ENCODE data around the gene MZF1.

Gene MZF1

DNA sequence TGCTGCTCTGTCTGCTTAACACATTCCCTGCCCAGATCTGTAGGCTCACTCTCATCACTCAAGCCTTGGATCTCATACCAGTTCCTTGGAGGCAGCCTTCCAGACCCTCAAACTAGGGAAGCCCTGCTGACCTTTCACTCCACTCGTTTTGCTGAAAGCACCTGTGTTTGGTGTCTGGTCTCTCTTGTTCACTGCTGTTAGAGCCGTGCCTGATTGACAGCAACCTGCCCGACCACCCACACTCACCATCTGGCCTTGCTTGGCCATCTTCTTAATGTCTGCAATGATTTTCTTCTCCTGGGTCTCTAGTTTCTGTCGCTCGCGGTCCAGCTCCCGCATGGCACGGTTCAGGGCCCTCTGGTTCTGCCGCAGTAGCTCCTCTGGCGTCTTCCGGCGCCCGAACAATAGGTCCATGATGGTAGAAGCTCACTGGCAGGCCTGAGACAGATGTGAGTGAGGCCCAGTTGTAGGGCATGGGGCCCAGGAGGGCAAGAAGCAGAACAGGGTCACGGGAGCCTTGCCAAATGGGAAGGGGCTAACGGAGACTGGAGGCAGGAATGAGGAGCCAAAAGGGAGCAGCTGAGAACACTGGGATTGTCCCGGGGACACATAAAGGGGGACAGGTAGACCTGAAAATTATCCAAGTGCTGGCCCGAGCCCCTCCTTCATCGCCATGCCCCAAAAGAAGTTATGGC lies 19.2 kb downstream of the MZF1 start:
- DNase-seq (ENCODE audit: low spot score) = no peak
- TF ChIP-seq, protein P1, sequence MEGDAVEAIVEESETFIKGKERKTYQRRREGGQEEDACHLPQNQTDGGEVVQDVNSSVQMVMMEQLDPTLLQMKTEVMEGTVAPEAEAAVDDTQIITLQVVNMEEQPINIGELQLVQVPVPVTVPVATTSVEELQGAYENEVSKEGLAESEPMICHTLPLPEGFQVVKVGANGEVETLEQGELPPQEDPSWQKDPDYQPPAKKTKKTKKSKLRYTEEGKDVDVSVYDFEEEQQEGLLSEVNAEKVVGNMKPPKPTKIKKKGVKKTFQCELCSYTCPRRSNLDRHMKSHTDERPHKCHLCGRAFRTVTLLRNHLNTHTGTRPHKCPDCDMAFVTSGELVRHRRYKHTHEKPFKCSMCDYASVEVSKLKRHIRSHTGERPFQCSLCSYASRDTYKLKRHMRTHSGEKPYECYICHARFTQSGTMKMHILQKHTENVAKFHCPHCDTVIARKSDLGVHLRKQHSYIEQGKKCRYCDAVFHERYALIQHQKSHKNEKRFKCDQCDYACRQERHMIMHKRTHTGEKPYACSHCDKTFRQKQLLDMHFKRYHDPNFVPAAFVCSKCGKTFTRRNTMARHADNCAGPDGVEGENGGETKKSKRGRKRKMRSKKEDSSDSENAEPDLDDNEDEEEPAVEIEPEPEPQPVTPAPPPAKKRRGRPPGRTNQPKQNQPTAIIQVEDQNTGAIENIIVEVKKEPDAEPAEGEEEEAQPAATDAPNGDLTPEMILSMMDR (IDR thresholded peaks at IDR 0.05; ENCODE audit: extremely low read depth, insufficient read depth, missing control alignments) = no peak
- in situ Hi-C loops (cut with MboI; ENCODE audit: low pct_unique_long_range_greater_than_20kb, low sequenced_read_pairs, unreplicated experiment) = no loop called here

GRCh38 chr19:58552655-58553054 lies 20.5 kb downstream of the MZF1 start:
- DNase-seq (ENCODE audit: low spot score) = no peak
- TF ChIP-seq, protein P1 (IDR thresholded peaks at IDR 0.05; ENCODE audit: extremely low read depth, insufficient read depth, missing control alignments) = no peak
- in situ Hi-C loops (cut with MboI; ENCODE audit: low pct_unique_long_range_greater_than_20kb, low sequenced_read_pairs, unreplicated experiment) = no loop called here

DNA sequence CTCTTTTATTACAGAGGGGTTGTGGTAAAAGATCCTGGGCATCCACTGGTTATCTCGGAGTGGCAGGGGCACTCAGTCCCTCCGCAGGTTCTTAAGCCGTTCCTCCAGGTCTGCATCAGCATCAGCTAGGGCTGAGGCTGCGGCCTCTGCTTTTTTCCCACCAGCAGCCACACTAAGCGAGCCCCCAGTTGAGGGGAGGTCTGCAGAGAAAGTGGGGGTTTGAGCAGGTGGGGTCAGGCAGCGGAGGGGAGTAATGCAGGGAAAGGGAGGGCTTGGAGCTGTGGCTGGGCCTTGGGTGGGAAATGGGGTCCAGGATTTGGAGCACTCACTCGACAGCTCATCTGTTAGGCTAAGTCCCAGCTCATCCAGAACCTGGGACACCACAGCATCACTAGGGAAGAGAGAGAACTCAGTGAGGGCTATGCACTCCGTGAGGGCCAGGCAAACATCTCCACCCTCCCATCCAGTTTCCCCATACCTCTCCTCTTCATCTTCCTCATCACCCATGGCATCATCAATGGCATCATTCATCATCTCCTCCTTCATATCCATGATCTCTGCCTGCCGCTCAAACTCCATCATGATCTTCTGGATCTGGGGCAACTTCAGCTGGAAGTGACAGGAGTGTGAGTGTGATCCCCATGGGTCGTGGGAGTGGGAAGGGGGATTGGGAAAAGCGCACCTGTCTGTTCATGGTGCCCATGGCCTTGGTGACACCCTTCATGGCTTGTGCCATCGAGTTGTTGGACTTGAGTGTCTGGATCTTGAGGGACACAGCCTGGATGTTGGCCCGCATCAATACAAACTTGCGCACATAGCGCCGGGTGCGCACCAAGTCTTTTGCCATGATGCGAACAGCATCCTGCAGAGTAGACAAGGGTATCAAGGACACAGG lies 21.3 kb downstream of the MZF1 start:
- in situ Hi-C loops (cut with MboI; ENCODE audit: low pct_unique_long_range_greater_than_20kb, low sequenced_read_pairs, unreplicated experiment) = no loop called here
- TF ChIP-seq, protein P1 (IDR thresholded peaks at IDR 0.05; ENCODE audit: extremely low read depth, insufficient read depth, missing control alignments) = no peak
- no peak for DNase-seq (ENCODE audit: low spot score)

- in situ Hi-C loops (cut with MboI; ENCODE audit: low pct_unique_long_range_greater_than_20kb, low sequenced_read_pairs, unreplicated experiment) = no loop called here
- DNase-seq (ENCODE audit: low spot score) = no peak
- TF ChIP-seq, protein P1 (IDR thresholded peaks at IDR 0.05; ENCODE audit: extremely low read depth, insufficient read depth, missing control alignments) = no peak
These were observed 22.0 kb downstream of the MZF1 start for GRCh38 chr19:58551123-58551497.

GRCh38 chr19:58550362-58551122 lies 22.6 kb downstream of the MZF1 start:
- no peak for DNase-seq (ENCODE audit: low spot score)
- in situ Hi-C loops (cut with MboI; ENCODE audit: low pct_unique_long_range_greater_than_20kb, low sequenced_read_pairs, unreplicated experiment) = no loop called here
- TF ChIP-seq, protein P1 (IDR thresholded peaks at IDR 0.05; ENCODE audit: extremely low read depth, insufficient read depth, missing control alignments) = no peak

GRCh38 chr19:58549664-58550361 lies 23.3 kb downstream of the MZF1 start:
- in situ Hi-C loops (cut with MboI; ENCODE audit: low pct_unique_long_range_greater_than_20kb, low sequenced_read_pairs, unreplicated experiment) = no loop called here
- TF ChIP-seq, protein P1 (IDR thresholded peaks at IDR 0.05; ENCODE audit: extremely low read depth, insufficient read depth, missing control alignments) = no peak
- DNase-seq (ENCODE audit: low spot score) = no peak
